T-helper 2 cell treated with Interferon-gamma antibody and Interleukin-4, amounts not matched to agents 5 μg/mL and 100 μg/mL, for 36 hours (primary cell): ENCODE results near the gene TSEN54.
"Not testable (repeated sequence)": the region's sequence is repeated elsewhere in the genome, so short reads cannot be mapped to it uniquely, and the experiment has no call there.

Experiments used
- DNase-seq: peaks from one replicate; pipeline ENCODE4 v3.0.0; 2021; ENCODE audit warnings: low spot score
- H3K27ac Mint-ChIP-seq: one replicate; pipeline ENCODE4 v1.8.0; 2021; ENCODE audit warnings: mild to moderate bottlenecking, mixed read lengths
- H3K27me3 Mint-ChIP-seq: one replicate; pipeline ENCODE4 v1.8.0; 2021; ENCODE audit warnings: low read depth, mixed read lengths
- H3K36me3 Mint-ChIP-seq: one replicate; pipeline ENCODE4 v1.8.0; 2021; ENCODE audit warnings: low read depth, mixed read lengths
- H3K4me1 Mint-ChIP-seq: one replicate; pipeline ENCODE4 v1.8.0; 2021; ENCODE audit warnings: low read depth, mixed read lengths
- H3K4me3 Mint-ChIP-seq: one replicate; pipeline ENCODE4 v1.8.0; 2022; ENCODE audit warnings: mild to moderate bottlenecking, moderate library complexity, mixed read lengths
- H3K9me3 Mint-ChIP-seq: one replicate; pipeline ENCODE4 v1.8.0; 2021; ENCODE audit warnings: mixed read lengths

TSEN54 gene

DNA sequence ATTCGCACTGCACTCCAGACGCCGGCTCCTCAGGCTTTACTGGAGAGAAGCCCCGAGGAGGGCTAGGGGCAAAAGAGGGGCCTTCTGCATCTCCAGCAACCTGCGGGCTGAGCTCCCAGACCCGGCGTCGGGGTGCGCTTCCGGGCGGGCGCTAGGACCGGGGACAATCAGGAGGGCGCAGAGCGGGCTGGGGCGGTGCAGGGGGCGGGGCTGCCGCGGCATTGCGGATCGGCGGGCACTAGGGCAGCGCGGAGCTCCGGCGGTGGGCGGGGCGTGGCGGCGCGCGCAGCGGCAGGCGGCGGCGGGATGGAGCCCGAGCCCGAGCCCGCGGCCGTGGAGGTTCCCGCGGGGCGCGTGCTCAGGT is at the start of gene TSEN54:
Gene TSEN54 (plus strand): TSS at position 274 of the 364 bp plus-strand sequence. CDS start 33 bp downstream, at position 307.
- H3K27ac Mint-ChIP-seq: peak within 1 kb of the TSS; percentile 83
- H3K9me3 Mint-ChIP-seq: no peaks in the 10 kb centered on the region
- peak within 1 kb of the TSS; percentile 80 for H3K4me3 Mint-ChIP-seq
- peaks cover 8% of the 10 kb centered on the region for H3K27me3 Mint-ChIP-seq
- peak; percentile 94 for DNase-seq
- H3K36me3 Mint-ChIP-seq: peaks cover 19% of the 10 kb centered on the region
- H3K4me1 Mint-ChIP-seq: peaks cover 22% of the 10 kb centered on the region

- Mint-ChIP-seq H3K27ac (no peak overlapping the region), H3K36me3 (peaks cover 10% of the 10 kb centered on the region), H3K4me1 (peaks cover 1% of the 10 kb centered on the region), H3K27me3 (no peaks in the 10 kb centered on the region), H3K9me3 (no peaks in the 10 kb centered on the region), H3K4me3 (no peak overlapping the region)
- DNase-seq: no peak
Measured at GRCh38 chr17:75468291-75468754, 48.0 kb upstream of the TSEN54 start.

DNA sequence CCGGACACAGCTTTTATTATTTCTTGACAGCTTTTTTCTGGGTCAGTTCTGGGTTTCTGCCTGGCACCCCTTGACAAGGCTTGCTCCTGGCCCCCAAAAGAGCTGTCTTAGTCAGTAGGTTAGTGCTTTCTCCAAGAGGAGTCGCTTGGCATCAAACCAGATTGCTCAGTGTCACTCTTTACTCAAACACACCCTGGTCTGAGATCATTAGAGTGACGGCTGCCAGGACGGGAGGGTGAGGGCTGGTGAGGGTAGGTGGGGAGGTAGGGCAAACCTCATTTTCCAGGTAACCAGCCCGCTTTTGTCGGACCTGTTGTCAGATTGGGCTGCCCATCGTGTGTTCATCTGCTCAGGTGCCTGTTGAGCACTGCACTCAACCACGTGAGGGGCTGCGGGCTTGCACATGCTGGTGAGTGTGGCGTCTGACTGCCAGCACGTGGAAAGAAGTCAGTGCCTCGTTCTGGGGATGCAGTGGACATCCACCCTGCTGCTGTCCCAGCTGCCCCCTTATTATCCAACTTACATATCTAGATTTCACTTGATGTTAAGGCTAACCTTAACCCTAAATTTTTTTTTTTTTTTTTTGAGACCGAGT is 47.5 kb upstream of the TSEN54 start:
- peaks cover 10% of the 10 kb centered on the region for H3K36me3 Mint-ChIP-seq
- no peaks in the 10 kb centered on the region for H3K9me3 Mint-ChIP-seq
- H3K27ac Mint-ChIP-seq: no peak overlapping the region
- DNase-seq: no peak
- no peak overlapping the region for H3K4me3 Mint-ChIP-seq
- H3K4me1 Mint-ChIP-seq: no peaks in the 10 kb centered on the region
- H3K27me3 Mint-ChIP-seq: no peaks in the 10 kb centered on the region

DNA sequence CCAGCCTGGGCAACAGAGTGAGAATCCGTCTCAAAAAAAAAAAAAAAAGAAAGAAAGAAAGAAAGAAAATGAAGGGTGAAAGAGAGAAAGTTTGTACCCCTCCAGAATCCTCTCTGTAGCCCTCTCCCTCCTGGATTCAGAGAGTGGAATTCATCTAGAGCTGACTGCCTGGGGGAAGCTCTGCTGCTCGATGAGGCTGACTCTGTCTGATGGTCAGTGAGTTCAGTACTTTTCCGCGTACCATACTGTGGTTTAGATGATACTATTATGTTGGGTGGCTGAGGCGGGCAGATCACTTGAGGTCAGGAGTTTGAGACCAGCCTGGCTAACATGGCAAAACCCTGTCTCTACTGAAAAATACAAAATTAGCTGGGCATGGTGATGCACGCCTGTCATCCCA is 45.1 kb upstream of the TSEN54 start:
- DNase-seq: no peak
- H3K4me3 Mint-ChIP-seq: no peak overlapping the region
- H3K36me3 Mint-ChIP-seq: peaks cover 8% of the 10 kb centered on the region
- H3K9me3 Mint-ChIP-seq: no peaks in the 10 kb centered on the region
- H3K27ac Mint-ChIP-seq: no peak overlapping the region
- no peaks in the 10 kb centered on the region for H3K4me1 Mint-ChIP-seq
- no peaks in the 10 kb centered on the region for H3K27me3 Mint-ChIP-seq

DNA sequence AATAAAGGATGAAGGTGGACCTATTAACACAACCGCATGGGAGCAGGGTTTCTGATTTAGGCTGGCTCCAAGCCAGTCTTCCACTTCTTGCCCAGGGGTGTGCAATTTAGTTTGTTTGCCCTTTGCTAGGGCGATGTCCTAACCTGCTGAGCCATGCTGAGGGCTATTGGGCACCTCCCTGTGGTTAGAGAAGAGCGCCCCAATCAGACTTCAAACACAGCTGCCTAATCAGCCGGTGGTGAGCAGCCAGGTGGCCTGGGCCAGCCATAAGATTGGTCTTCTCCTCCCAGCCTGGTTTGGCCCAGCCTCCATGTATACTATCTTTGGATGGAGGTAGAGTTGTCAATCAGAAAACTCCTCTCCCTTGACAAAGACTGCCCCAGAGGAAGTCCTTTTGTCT is 44.2 kb upstream of the TSEN54 start:
- Mint-ChIP-seq H3K36me3 (peaks cover 9% of the 10 kb centered on the region), H3K4me1 (no peaks in the 10 kb centered on the region), H3K27ac (no peak overlapping the region), H3K9me3 (no peaks in the 10 kb centered on the region), H3K27me3 (no peaks in the 10 kb centered on the region), H3K4me3 (no peak overlapping the region)
- DNase-seq: no peak

DNA sequence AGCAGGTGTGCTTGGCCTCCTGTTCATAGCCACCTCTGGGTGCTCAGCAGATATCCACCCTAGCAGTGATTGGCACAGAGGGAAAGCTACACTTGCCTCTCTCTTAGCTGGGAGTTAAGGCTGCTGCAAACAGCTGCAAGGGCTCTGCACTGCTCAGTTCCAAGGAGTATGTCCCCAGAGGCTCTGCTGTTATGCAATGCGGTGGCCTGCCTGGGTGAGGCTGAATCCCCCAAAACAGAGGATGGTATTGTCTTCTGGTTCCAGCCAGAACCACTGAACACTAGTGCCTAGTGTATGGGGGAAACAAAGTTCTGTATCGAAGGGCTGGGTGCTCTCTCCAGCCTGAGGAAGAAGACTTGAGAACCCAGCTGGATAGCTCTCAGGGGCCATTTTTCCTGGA is 43.1 kb upstream of the TSEN54 start:
- Mint-ChIP-seq H3K4me3 (no peak overlapping the region), H3K27me3 (no peaks in the 10 kb centered on the region), H3K9me3 (no peaks in the 10 kb centered on the region), H3K36me3 (peaks cover 9% of the 10 kb centered on the region), H3K27ac (no peak overlapping the region), H3K4me1 (no peaks in the 10 kb centered on the region)
- DNase-seq: no peak

GRCh38 chr17:75474736-75475135 is 41.6 kb upstream of the TSEN54 start:
- DNase-seq: no peak
- H3K9me3 Mint-ChIP-seq: no peaks in the 10 kb centered on the region
- no peaks in the 10 kb centered on the region for H3K4me1 Mint-ChIP-seq
- H3K4me3 Mint-ChIP-seq: no peak overlapping the region
- H3K27me3 Mint-ChIP-seq: no peaks in the 10 kb centered on the region
- H3K27ac Mint-ChIP-seq: no peak overlapping the region
- H3K36me3 Mint-ChIP-seq: peaks cover 9% of the 10 kb centered on the region

GRCh38 chr17:75475144-75475835 is 41.0 kb upstream of the TSEN54 start:
- no peak overlapping the region for H3K4me3 Mint-ChIP-seq
- no peak for DNase-seq
- no peak overlapping the region for H3K27ac Mint-ChIP-seq
- peaks cover 9% of the 10 kb centered on the region for H3K36me3 Mint-ChIP-seq
- H3K4me1 Mint-ChIP-seq: no peaks in the 10 kb centered on the region
- no peaks in the 10 kb centered on the region for H3K27me3 Mint-ChIP-seq
- no peaks in the 10 kb centered on the region for H3K9me3 Mint-ChIP-seq

GRCh38 chr17:75475851-75476250 is 40.5 kb upstream of the TSEN54 start:
- no peak overlapping the region for H3K27ac Mint-ChIP-seq
- no peaks in the 10 kb centered on the region for H3K27me3 Mint-ChIP-seq
- no peaks in the 10 kb centered on the region for H3K4me1 Mint-ChIP-seq
- no peak overlapping the region for H3K4me3 Mint-ChIP-seq
- H3K36me3 Mint-ChIP-seq: peaks cover 9% of the 10 kb centered on the region
- no peak for DNase-seq
- no peaks in the 10 kb centered on the region for H3K9me3 Mint-ChIP-seq

DNA sequence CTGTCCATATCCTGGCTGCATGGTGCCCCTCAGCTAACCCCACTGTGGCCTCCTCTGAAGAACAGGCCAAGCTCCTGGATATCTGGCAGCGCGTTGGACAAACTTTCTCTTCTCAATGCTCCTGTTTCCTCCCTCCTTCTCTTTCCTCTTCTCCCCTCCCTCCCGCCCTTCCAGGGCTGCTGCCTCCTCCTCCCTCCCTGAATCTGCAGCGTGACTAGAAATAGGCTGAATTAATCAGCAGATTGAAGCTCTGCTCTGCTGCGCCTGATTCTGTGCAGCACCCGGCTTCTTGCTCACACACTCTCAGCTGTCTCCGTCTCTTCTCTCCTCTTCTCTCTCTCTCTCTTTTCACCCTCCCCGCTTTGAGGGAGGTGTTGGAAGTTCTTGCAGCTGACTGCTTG is 40.1 kb upstream of the TSEN54 start:
- no peak for DNase-seq
- no peak overlapping the region for H3K27ac Mint-ChIP-seq
- H3K4me3 Mint-ChIP-seq: no peak overlapping the region
- no peaks in the 10 kb centered on the region for H3K27me3 Mint-ChIP-seq
- no peaks in the 10 kb centered on the region for H3K9me3 Mint-ChIP-seq
- no peaks in the 10 kb centered on the region for H3K4me1 Mint-ChIP-seq
- H3K36me3 Mint-ChIP-seq: peaks cover 11% of the 10 kb centered on the region

DNA sequence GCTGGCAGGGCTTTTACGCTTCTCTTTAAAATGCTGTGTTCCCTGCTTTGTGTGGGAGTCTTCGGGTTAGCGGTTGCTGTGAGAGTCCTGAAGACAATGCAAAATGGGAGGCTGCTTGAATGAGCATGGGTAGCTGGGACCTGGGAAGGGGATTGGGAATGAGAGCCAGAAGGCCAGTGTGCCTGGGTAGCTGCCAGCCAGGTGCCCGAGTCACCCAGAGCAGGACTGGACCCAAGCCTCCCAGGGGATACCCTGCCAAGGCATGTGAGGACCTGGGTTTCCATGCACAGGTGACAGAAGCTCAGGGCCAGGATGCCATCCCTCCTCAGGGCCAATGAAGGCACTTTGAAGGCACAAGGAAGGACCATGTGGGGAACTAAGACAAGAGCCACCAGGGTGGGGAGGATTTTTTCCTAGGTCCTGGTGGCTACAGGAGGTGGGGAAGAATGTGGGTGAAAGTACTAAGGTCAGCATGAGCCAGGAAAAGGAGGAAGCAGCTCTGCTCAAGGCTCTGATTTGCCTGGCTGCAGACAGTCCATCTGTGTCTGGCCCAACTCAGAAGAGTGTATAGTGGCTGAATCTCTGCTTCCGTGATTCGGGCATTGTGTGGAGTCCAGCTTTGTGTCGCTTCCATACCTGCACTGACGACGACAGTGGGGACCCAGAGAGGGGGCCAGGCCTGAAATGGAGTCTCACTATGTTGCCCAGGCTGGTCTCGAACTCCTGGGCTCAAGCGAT is 39.4 kb upstream of the TSEN54 start:
- Mint-ChIP-seq H3K27ac (no peak overlapping the region), H3K36me3 (peaks cover 11% of the 10 kb centered on the region), H3K9me3 (no peaks in the 10 kb centered on the region), H3K4me3 (no peak overlapping the region), H3K4me1 (no peaks in the 10 kb centered on the region), H3K27me3 (no peaks in the 10 kb centered on the region)
- DNase-seq: no peak

- not testable (repeated sequence) for H3K27me3 Mint-ChIP-seq, H3K9me3 Mint-ChIP-seq, DNase-seq, H3K27ac Mint-ChIP-seq, H3K4me1 Mint-ChIP-seq, H3K4me3 Mint-ChIP-seq
- H3K36me3 Mint-ChIP-seq: peaks cover 11% of the 10 kb centered on the region
Measured at GRCh38 chr17:75477490-75477862, 38.9 kb upstream of the TSEN54 start.

- no peak for DNase-seq
- H3K4me3 Mint-ChIP-seq: no peak overlapping the region
- no peaks in the 10 kb centered on the region for H3K27me3 Mint-ChIP-seq
- peaks cover 6% of the 10 kb centered on the region for H3K36me3 Mint-ChIP-seq
- H3K9me3 Mint-ChIP-seq: no peaks in the 10 kb centered on the region
- H3K4me1 Mint-ChIP-seq: no peaks in the 10 kb centered on the region
- no peak overlapping the region for H3K27ac Mint-ChIP-seq
Measured at GRCh38 chr17:75478508-75478907, 37.8 kb upstream of the TSEN54 start.

DNA sequence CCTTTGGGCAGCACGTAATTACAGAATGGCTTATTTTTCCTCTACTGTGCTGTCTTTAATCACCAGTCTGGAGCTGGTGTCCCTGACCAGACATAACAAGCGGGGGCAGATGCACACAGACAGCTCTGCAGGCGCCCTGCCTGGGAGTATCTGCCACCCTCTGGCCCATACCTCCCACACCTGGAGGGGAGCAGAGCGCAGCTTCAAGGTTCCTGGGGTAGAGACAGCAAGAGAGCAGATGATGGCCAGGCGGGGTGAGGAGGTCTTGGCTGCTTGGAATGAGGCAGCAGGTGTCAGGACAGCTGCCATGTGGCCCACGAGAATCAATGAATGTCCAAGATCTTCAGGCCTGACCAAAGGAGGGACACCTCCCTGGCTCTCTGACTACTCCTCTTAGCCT is 36.0 kb upstream of the TSEN54 start:
- Mint-ChIP-seq H3K9me3 (no peaks in the 10 kb centered on the region), H3K27me3 (no peaks in the 10 kb centered on the region), H3K4me1 (peaks cover 2% of the 10 kb centered on the region), H3K27ac (no peak overlapping the region), H3K36me3 (peaks cover 9% of the 10 kb centered on the region), H3K4me3 (no peak overlapping the region)
- DNase-seq: no peak
